K562 (cell line): Measurements from ENCODE around the gene UBE2J2. TPM values are rescaled to one million over a fixed set of nuclear protein-coding genes. Genes with fewer than 3 reads are reported as not detected.

ENCODE experiments used
- ATAC-seq: fragments of 200-7000 bp; cut with Tn5 transposase; 3 replicates; pipeline ENCODE4 v1.9.1; 2020; ENCODE audit warnings: moderate library complexity
- BruUV-seq: library from RNA; stranded (reverse); fragments of 400-500 nt; replicated peaks from 2 replicates; lab custom pipeline; 2021; lab: Mats Ljungman, UMichigan
- CTCF ChIA-PET: fragments of 300-600 bp; formaldehyde crosslinking; extraction: SDS; loops from one replicate; lab custom pipeline; 2021; ENCODE audit warnings: low intra/inter-chr PET ratio; lab: Yijun Ruan, JAX
- POLR2A ChIA-PET: fragments of 300-600, 350-650 bp; sonication (Branson Sonifier 250); formaldehyde crosslinking; extraction: SDS; loops from one replicate; lab custom pipeline; 2021; ENCODE audit warnings: antibody characterized with exemption, inconsistent platforms; lab: Yijun Ruan, JAX
- DNase-seq, 4 experiments: peaks; one replicate each; pipeline versions ENCODE4 v3.0.0 to v3.0.0-alpha.2; 2011 to 2018; ENCODE audit warnings: low spot score in 3 of 4, mixed read lengths in 3 of 4; ENCODE audit errors: extremely low read depth in 1 of 4
- FAIRE-seq: peaks from 2 replicates; lab custom pipeline; 2011; peaks lifted over from hg19 to GRCh38; lab: Jason Lieb, UNC
- H2AFZ ChIP-seq: 2 replicates; pipeline ENCODE4 v1.6.0; 2011; ENCODE audit warnings: low read depth, low read length, control low read depth, inconsistent platforms
- H3K27ac ChIP-seq: fragments of 200-600 bp; 3 replicates; pipeline ENCODE4 v1.8.0; 2011; ENCODE audit warnings: low read depth, mild to moderate bottlenecking, control low read depth, inconsistent platforms, low read length, moderate library complexity, mixed read lengths; ENCODE audit errors: extremely low read depth
- H3K27me3 ChIP-seq, 2 experiments: fragments of 300-600 bp in 1 of 2; 2 replicates in 1 of 2; 3 replicates in 1 of 2; pipeline versions ENCODE4 v1.6.0 to v1.8.0; 2011; ENCODE audit warnings: inconsistent platforms in 2 of 2, low read length in 2 of 2, mild to moderate bottlenecking in 1 of 2, mixed read lengths in 1 of 2, moderate library complexity in 1 of 2; ENCODE audit not compliant: control insufficient read depth in 2 of 2, insufficient read depth in 2 of 2
- H3K36me3 ChIP-seq: fragments of 300-600 bp; 3 replicates; pipeline ENCODE4 v1.8.0; 2011; ENCODE audit warnings: mild to moderate bottlenecking, low read length, inconsistent platforms; ENCODE audit not compliant: control insufficient read depth, insufficient read depth
- H3K4me1 ChIP-seq, 2 experiments: fragments of 200-600 bp in 1 of 2; replicated peaks in 1 of 2; 2 replicates in 1 of 2; 3 replicates in 1 of 2; pipeline versions ENCODE4 v1.5.1 to v1.8.0; 2011; ENCODE audit warnings: inconsistent platforms in 2 of 2, low read length in 2 of 2, mild to moderate bottlenecking in 1 of 2, mixed read lengths in 1 of 2, moderate library complexity in 1 of 2; ENCODE audit not compliant: control insufficient read depth in 2 of 2, insufficient read depth in 2 of 2
- H3K4me2 ChIP-seq: 2 replicates; pipeline ENCODE4 v1.6.1; 2011; ENCODE audit warnings: low read length, control low read depth, inconsistent platforms, mixed read lengths; ENCODE audit not compliant: insufficient read depth
- H3K4me3 ChIP-seq: fragments of 200-600 bp; sonication (generic), shearing (Covaris generic); 2 replicates; pipeline ENCODE4 v1.5.1; 2016; ENCODE audit warnings: control low read depth, inconsistent platforms
- H3K79me2 ChIP-seq: fragments of 200-600 bp; 3 replicates; pipeline ENCODE4 v1.8.0; 2011; ENCODE audit warnings: low read length, inconsistent platforms; ENCODE audit not compliant: control insufficient read depth, insufficient read depth
- H3K9ac ChIP-seq, 2 experiments: 2 replicates each; pipeline versions ENCODE4 v1.6.0 to v1.6.1; 2011; ENCODE audit warnings: low read depth in 2 of 2, low read length in 2 of 2, control low read depth in 1 of 2, inconsistent platforms in 1 of 2, mild to moderate bottlenecking in 1 of 2, mixed read lengths in 1 of 2; ENCODE audit not compliant: insufficient read depth in 1 of 2
- H3K9me1 ChIP-seq: one replicate; pipeline ENCODE4 v1.6.0; 2011; ENCODE audit warnings: inconsistent platforms, mild to moderate bottlenecking, low read length, moderate library complexity; ENCODE audit not compliant: control insufficient read depth, insufficient read depth
- H3K9me3 ChIP-seq: replicated peaks from 2 replicates; pipeline ENCODE4 v1.5.1; 2011; ENCODE audit warnings: low read depth, low read length, inconsistent platforms; ENCODE audit not compliant: control insufficient read depth, insufficient read depth
- H4K20me1 ChIP-seq: replicated peaks from 2 replicates; pipeline ENCODE4 v1.6.1; 2011; ENCODE audit warnings: low read length, inconsistent platforms, mixed read lengths; ENCODE audit not compliant: control insufficient read depth, insufficient read depth
- MTF1 ChIP-seq: fragments of 250-450 bp; sonication (Bioruptor Pico); IDR thresholded peaks from 2 replicates; pipeline ENCODE4 v1.9.0; 2021; ENCODE audit warnings: moderate library complexity, mild to moderate bottlenecking, inconsistent platforms, borderline replicate concordance
- NFIX ChIP-seq: fragments of 250-450 bp; sonication (Bioruptor Pico); IDR thresholded peaks from 2 replicates; pipeline ENCODE4 v1.4.0; 2020; ENCODE audit warnings: low read depth, mild to moderate bottlenecking, moderate library complexity
- ZKSCAN3 ChIP-seq: fragments of 250-450 bp; sonication (Bioruptor Pico); IDR thresholded peaks from 2 replicates; pipeline ENCODE4 v1.4.0; 2020
- ZNF12 ChIP-seq: sonication (generic); formaldehyde crosslinking; IDR thresholded peaks from 2 replicates; pipeline ENCODE4 v1.4.0; 2020; ENCODE audit warnings: mild to moderate bottlenecking, missing genetic modification reagents
- ZNF174 ChIP-seq: fragments of 250-450 bp; sonication (Bioruptor Pico); IDR thresholded peaks from 2 replicates; pipeline ENCODE4 v1.4.0; 2020; ENCODE audit warnings: mild to moderate bottlenecking
- ZNF408 ChIP-seq: fragments of 250-450 bp; sonication (Bioruptor Pico); IDR thresholded peaks from 2 replicates; pipeline ENCODE4 v1.4.0; 2020; ENCODE audit warnings: low read depth, mild to moderate bottlenecking, moderate library complexity
- ZNF707 ChIP-seq: fragments of 250-450 bp; sonication (Bioruptor Pico); conservative IDR thresholded peaks from 2 replicates; pipeline ENCODE4 v1.8.0; 2022; ENCODE audit warnings: inconsistent platforms, mild to moderate bottlenecking, moderate library complexity
- WGBS: fragments of 100-300 bp; shearing (Covaris generic); methylation state at CpG from one replicate; pipeline ENCODE4 v1.1.6; 2016; ENCODE audit warnings: low coverage, mixed read lengths; ENCODE audit not compliant: insufficient coverage; ENCODE audit errors: missing lambda C conversion rate; 5-methylcytosine and 5-hydroxymethylcytosine counted together
- in situ Hi-C: fragments of 300-500 bp; cut with MboI; formaldehyde crosslinking; loops from 4 replicates; pipeline ENCODE4 v1.15.0; 2018; ENCODE audit warnings: inconsistent platforms, mixed read lengths
- intact Hi-C: fragments of 100-400 bp; cut with micrococcal nuclease; formaldehyde crosslinking; loops from 2 replicates; pipeline ENCODE4 v1.14.2; 2022
- polyA plus RNA-seq, 8 experiments: library from polyadenylated mRNA; depleted of rRNA in 4 of 8; stranded (reverse) in 5 of 8; unstranded in 3 of 8; fragments of >200 nt; fragmentation: Nextera tagmentation in 2 of 8; fragmentation: Illumina TruSeq in 1 of 8; extraction: Ambion mirVana in 2 of 8; extraction: Trizol in 1 of 8; gene quantifications; 2 replicates each; pipeline versions ENCODE4 v1.2.1 to v1.2.3, GENCODE V29; 2011 to 2014; ENCODE audit warnings: inconsistent platforms in 1 of 8, missing spikeins in 1 of 8
- total RNA-seq, 7 experiments: library from RNA; depleted of rRNA in 6 of 7; stranded (reverse); fragments of >200 nt in 6 of 7; fragmentation: Illumina TruSeq in 2 of 7; extraction: Trizol in 2 of 7; gene quantifications; 2 replicates each; pipeline versions ENCODE4 v1.2.1 to v1.2.3, GENCODE V29; 2011 to 2021; ENCODE audit warnings: low replicate concordance in 1 of 7
- TF ChIP-seq, protein P1 (sequence below), 2 experiments: fragments of 250-450 bp in 1 of 2; fragments of 450-650 bp in 1 of 2; sonication (Bioruptor Pico) in 1 of 2; IDR thresholded peaks; 2 replicates each; pipeline versions ENCODE4 v1.6.1 to v1.8.0; 2016 to 2021; ENCODE audit warnings: mild to moderate bottlenecking in 2 of 2, moderate library complexity in 2 of 2, missing compliant biosample characterization in 1 of 2, missing genetic modification characterization in 1 of 2
- TF ChIP-seq, protein P2 (sequence below), 3 experiments: fragments of 200-800 bp in 1 of 3; fragments of 250-450 bp in 1 of 3; fragments of 450-650 bp in 1 of 3; sonication (Bioruptor Pico) in 1 of 3; sonication (Bioruptor generic) in 1 of 3; formaldehyde crosslinking in 1 of 3; IDR thresholded peaks; 2 replicates each; pipeline versions ENCODE4 v1.6.1 to v1.8.0; 2016 to 2022; ENCODE audit warnings: mild to moderate bottlenecking in 2 of 3, missing genetic modification characterization in 2 of 3, missing compliant biosample characterization in 1 of 3, moderate library complexity in 1 of 3
- TF ChIP-seq, protein P3 (sequence below): sonication (generic); formaldehyde crosslinking; IDR thresholded peaks from 2 replicates; pipeline ENCODE4 v1.8.1; 2023; ENCODE audit warnings: mild to moderate bottlenecking, missing genetic modification reagents

UBE2J2 gene
- total and polyA plus RNA-seq, 9 of the 15 experiments (the other 6 are each of a cell fraction or from before 2014, with no cell fraction given): 0.93 to 112 (median 75.5) TPM

DNA sequence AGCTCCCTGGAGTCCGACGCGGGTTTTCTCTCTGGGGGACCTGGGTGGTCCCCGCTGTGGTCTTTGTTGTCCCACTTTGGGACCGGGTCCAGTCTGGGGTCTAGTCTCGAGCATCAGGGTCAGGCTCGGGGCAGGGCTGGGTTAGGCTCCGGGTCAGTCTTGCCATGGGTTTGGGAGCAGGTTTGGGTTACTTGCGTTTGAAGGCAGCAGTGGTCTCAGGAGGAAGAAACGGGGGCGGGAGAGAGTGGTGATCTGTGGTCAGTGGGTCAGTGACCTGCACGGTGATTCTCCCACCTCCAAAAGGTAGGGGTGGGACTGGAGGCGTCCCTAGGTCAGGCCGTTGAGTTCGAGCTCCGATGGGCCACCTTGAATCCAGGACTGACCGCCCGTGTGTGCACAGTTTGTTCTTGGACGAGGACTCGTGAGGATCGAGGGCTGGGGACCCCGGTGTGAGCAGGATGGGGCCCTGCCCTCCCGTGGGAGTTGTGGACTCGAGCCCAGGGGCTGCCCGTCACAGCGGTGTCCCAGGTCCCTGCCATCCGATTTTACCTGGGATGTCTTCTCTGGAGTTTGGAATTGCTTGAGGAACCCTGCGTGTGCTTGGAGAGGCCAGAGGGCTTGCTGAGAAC lies 39.4 kb downstream of the UBE2J2 start (continued):
- TF ChIP-seq, protein P1, sequence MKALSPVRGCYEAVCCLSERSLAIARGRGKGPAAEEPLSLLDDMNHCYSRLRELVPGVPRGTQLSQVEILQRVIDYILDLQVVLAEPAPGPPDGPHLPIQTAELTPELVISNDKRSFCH (CRISPR knock-in tag; IDR thresholded peaks at IDR 0.05): no peak
- TF ChIP-seq, protein P1 (tag; IDR thresholded peaks at IDR 0.05): no peak
- TF ChIP-seq ZKSCAN3 (CRISPR knock-in tag) (no peak), ZNF174 (CRISPR knock-in tag) (no peak)
- TF ChIP-seq, all 486 proteins: peak for 2

DNA sequence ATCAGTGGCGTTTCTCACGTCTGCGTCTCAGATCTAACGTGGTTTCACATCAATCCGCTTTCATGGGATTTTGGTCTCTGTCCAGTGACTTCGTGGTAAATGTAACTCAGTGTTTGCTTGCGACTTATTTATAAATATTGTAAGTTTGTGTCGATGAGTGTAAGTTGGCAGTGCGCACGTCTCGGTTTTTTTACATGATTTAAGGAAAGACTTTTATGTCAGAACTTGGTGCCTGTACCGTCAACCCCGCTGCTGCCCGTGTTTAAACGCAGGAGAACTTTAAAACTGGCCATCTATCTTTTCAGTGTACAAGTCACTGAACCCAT lies 40.1 kb downstream of the UBE2J2 start:
- intact Hi-C loops: loop anchor here (5.0 kb wide), 1 partner anchor 111 kb away; no protein-coding TSS in a partner anchor
- H3K27me3 ChIP-seq: no peaks in the 10 kb centered on the region
- H4K20me1 ChIP-seq: no peaks in the 10 kb centered on the region
- peaks cover 6 to 84% of the 10 kb centered on the region in 2 experiments; a peak in 4 of 5 replicates for H3K4me1 ChIP-seq
- no peak overlapping the region for H3K27ac ChIP-seq
- H3K4me3 ChIP-seq: no peak overlapping the region
- CTCF ChIA-PET: no interaction called here
- ATAC-seq: no peak
- no peaks in the 10 kb centered on the region for H3K9me1 ChIP-seq
- H2AFZ ChIP-seq: no peak overlapping the region
- peak; percentile 69 for FAIRE-seq
- H3K36me3 ChIP-seq: peaks cover 32% of the 10 kb centered on the region; the same call in 2 of the 3 replicates
- DNase-seq: no peak
- no peak overlapping the region for H3K9ac ChIP-seq
- 92% methylated on average over 15 of the region's 15 CpGs for WGBS
- POLR2A ChIA-PET: interaction anchor here (0.7 kb wide), 1 partner anchor 118 kb away, joined by 3 read pairs; the partner anchor contains the start of gene C1orf159
- in situ Hi-C loops: no loop called here
- BruUV-seq: no TSS peak
- H3K4me2 ChIP-seq: peak overlapping the region; percentile 49; the same call in 1 of the 2 replicates
- peaks cover 9% of the 10 kb centered on the region for H3K9me3 ChIP-seq
- peaks cover 61% of the 10 kb centered on the region for H3K79me2 ChIP-seq
- TF ChIP-seq MTF1 (peak; percentile 76; the same call in 1 of the 2 replicates), ZNF12 (no peak), ZNF707 (CRISPR knock-in tag) (0 out of 2 replicates have a peak, but pooled peaks have one; percentile 51), ZNF408 (peak; percentile 83; the same call in 1 of the 2 replicates), NFIX (CRISPR knock-in tag) (peak; percentile 41; the same call in 1 of the 2 replicates)
- TF ChIP-seq, protein P2, sequence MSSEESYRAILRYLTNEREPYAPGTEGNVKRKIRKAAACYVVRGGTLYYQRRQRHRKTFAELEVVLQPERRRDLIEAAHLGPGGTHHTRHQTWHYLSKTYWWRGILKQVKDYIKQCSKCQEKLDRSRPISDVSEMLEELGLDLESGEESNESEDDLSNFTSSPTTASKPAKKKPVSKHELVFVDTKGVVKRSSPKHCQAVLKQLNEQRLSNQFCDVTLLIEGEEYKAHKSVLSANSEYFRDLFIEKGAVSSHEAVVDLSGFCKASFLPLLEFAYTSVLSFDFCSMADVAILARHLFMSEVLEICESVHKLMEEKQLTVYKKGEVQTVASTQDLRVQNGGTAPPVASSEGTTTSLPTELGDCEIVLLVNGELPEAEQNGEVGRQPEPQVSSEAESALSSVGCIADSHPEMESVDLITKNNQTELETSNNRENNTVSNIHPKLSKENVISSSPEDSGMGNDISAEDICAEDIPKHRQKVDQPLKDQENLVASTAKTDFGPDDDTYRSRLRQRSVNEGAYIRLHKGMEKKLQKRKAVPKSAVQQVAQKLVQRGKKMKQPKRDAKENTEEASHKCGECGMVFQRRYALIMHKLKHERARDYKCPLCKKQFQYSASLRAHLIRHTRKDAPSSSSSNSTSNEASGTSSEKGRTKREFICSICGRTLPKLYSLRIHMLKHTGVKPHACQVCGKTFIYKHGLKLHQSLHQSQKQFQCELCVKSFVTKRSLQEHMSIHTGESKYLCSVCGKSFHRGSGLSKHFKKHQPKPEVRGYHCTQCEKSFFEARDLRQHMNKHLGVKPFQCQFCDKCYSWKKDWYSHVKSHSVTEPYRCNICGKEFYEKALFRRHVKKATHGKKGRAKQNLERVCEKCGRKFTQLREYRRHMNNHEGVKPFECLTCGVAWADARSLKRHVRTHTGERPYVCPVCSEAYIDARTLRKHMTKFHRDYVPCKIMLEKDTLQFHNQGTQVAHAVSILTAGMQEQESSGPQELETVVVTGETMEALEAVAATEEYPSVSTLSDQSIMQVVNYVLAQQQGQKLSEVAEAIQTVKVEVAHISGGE (CRISPR knock-in tag; IDR thresholded peaks at IDR 0.05): peak in 1 of 3 experiments; percentile 59; a peak in 1 of 6 replicates
- TF ChIP-seq, protein P3, sequence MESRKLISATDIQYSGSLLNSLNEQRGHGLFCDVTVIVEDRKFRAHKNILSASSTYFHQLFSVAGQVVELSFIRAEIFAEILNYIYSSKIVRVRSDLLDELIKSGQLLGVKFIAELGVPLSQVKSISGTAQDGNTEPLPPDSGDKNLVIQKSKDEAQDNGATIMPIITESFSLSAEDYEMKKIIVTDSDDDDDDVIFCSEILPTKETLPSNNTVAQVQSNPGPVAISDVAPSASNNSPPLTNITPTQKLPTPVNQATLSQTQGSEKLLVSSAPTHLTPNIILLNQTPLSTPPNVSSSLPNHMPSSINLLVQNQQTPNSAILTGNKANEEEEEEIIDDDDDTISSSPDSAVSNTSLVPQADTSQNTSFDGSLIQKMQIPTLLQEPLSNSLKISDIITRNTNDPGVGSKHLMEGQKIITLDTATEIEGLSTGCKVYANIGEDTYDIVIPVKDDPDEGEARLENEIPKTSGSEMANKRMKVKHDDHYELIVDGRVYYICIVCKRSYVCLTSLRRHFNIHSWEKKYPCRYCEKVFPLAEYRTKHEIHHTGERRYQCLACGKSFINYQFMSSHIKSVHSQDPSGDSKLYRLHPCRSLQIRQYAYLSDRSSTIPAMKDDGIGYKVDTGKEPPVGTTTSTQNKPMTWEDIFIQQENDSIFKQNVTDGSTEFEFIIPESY: 0 out of 2 replicates have a peak, but pooled peaks have one; percentile 14
